GM23338 (cell line): ENCODE results near the gene DNLZ. TPM values are rescaled to one million over a fixed set of nuclear protein-coding genes. Genes with fewer than 3 reads are reported as not detected.

Source experiments
- ATAC-seq: fragments of 200-7000 bp; cut with Tn5 transposase; 3 replicates; pipeline ENCODE4 v1.9.1; 2020
- DNase-seq: peaks from one replicate; pipeline ENCODE4 v3.0.0-alpha.2; 2015; ENCODE audit warnings: low spot score
- H2AFZ ChIP-seq: fragments of 200-600 bp; sonication (generic); 2 replicates; pipeline ENCODE4 v1.8.0; 2016; ENCODE audit warnings: antibody characterized with exemption, mild to moderate bottlenecking, moderate library complexity
- H3F3A ChIP-seq: fragments of 200-600 bp; sonication (generic); replicated peaks from 2 replicates; pipeline ENCODE4 v1.8.0; 2017; ENCODE audit warnings: antibody characterized with exemption, mixed run types, low read depth
- H3K27ac ChIP-seq: fragments of 200-600 bp; sonication (generic); 2 replicates; pipeline ENCODE4 v1.6.1; 2016; ENCODE audit warnings: low read depth
- H3K27me3 ChIP-seq: fragments of 200-600 bp; sonication (generic); 2 replicates; pipeline ENCODE4 v1.8.0; 2016; ENCODE audit warnings: mild to moderate bottlenecking, mixed run types, moderate library complexity; ENCODE audit not compliant: insufficient read depth
- H3K36me3 ChIP-seq: fragments of 200-600 bp; sonication (generic); 2 replicates; pipeline ENCODE4 v1.8.0; 2016; ENCODE audit warnings: mild to moderate bottlenecking; ENCODE audit not compliant: insufficient read depth
- H3K4me1 ChIP-seq: fragments of 200-600 bp; sonication (generic); 2 replicates; pipeline ENCODE4 v1.8.0; 2016; ENCODE audit warnings: mild to moderate bottlenecking, moderate library complexity; ENCODE audit not compliant: insufficient read depth
- H3K4me2 ChIP-seq: fragments of 200-600 bp; sonication (generic); 2 replicates; pipeline ENCODE4 v1.7.1; 2017; ENCODE audit warnings: mixed run types
- H3K4me3 ChIP-seq: fragments of 200-600 bp; sonication (generic); 2 replicates; pipeline ENCODE4 v1.6.1; 2016; ENCODE audit warnings: mixed run types
- H3K79me2 ChIP-seq: fragments of 200-600 bp; sonication (generic); replicated peaks from 2 replicates; pipeline ENCODE4 v1.8.0; 2017; ENCODE audit warnings: mild to moderate bottlenecking; ENCODE audit not compliant: insufficient read depth
- H3K9me2 ChIP-seq: fragments of 200-600 bp; sonication (generic); 2 replicates; pipeline ENCODE4 v1.8.0; 2017; ENCODE audit not compliant: insufficient read depth
- H4K20me1 ChIP-seq: fragments of 200-600 bp; sonication (generic); replicated peaks from 2 replicates; pipeline ENCODE4 v1.8.0; 2017; ENCODE audit warnings: mild to moderate bottlenecking; ENCODE audit not compliant: insufficient read depth
- H3K27ac Mint-ChIP-seq: 2 replicates; pipeline ENCODE4 v1.8.0; 2020; ENCODE audit warnings: inconsistent platforms, mild to moderate bottlenecking, moderate library complexity, mixed read lengths
- H3K27me3 Mint-ChIP-seq: 3 replicates; pipeline ENCODE4 v1.8.0; 2022; ENCODE audit warnings: low read depth, mild to moderate bottlenecking, moderate library complexity, mixed read lengths, inconsistent platforms; ENCODE audit not compliant: insufficient read depth, poor library complexity
- H3K36me3 Mint-ChIP-seq: 3 replicates; pipeline ENCODE4 v1.8.0; 2021; ENCODE audit warnings: low read depth, mild to moderate bottlenecking, inconsistent platforms, moderate library complexity, mixed read lengths
- H3K4me1 Mint-ChIP-seq: 3 replicates; pipeline ENCODE4 v1.8.0; 2020; ENCODE audit warnings: mild to moderate bottlenecking, inconsistent platforms, mixed read lengths
- H3K4me3 Mint-ChIP-seq: 3 replicates; pipeline ENCODE4 v1.8.0; 2021; ENCODE audit warnings: moderate library complexity, mild to moderate bottlenecking, inconsistent platforms, mixed read lengths
- H3K9me3 Mint-ChIP-seq: 3 replicates; pipeline ENCODE4 v1.8.0; 2020; ENCODE audit warnings: moderate library complexity, mild to moderate bottlenecking, inconsistent platforms, mixed read lengths
- ZNF114 ChIP-seq: fragments of 250-450 bp; sonication (Bioruptor Pico); IDR thresholded peaks from 2 replicates; pipeline ENCODE4 v1.5.0; 2020; ENCODE audit warnings: mild to moderate bottlenecking, moderate library complexity
- polyA plus RNA-seq: library from polyadenylated mRNA; unstranded; fragments of >200 nt; fragmentation: Nextera tagmentation; extraction: Ambion mirVana; gene quantifications from 2 replicates; pipeline ENCODE4 v1.2.1, GENCODE V29; 2016
- total RNA-seq: library from RNA; depleted of rRNA; stranded (reverse); fragments of >200 nt; shearing (Covaris generic); gene quantifications from 2 replicates; pipeline ENCODE4 v1.2.3, GENCODE V29; 2014
- TF ChIP-seq, protein P1 (sequence below): fragments of 250-450 bp; sonication (Bioruptor Pico); IDR thresholded peaks from 2 replicates; pipeline ENCODE4 v1.5.0; 2020; ENCODE audit warnings: mild to moderate bottlenecking, moderate library complexity
- TF ChIP-seq, protein P2 (sequence below): IDR thresholded peaks from 2 replicates; pipeline ENCODE4 v1.6.1; 2016; ENCODE audit warnings: antibody characterized with exemption

DNLZ gene
- total and polyA plus RNA-seq, 2 experiments from 2014 or later = 33.4 to 53.9 TPM

DNA sequence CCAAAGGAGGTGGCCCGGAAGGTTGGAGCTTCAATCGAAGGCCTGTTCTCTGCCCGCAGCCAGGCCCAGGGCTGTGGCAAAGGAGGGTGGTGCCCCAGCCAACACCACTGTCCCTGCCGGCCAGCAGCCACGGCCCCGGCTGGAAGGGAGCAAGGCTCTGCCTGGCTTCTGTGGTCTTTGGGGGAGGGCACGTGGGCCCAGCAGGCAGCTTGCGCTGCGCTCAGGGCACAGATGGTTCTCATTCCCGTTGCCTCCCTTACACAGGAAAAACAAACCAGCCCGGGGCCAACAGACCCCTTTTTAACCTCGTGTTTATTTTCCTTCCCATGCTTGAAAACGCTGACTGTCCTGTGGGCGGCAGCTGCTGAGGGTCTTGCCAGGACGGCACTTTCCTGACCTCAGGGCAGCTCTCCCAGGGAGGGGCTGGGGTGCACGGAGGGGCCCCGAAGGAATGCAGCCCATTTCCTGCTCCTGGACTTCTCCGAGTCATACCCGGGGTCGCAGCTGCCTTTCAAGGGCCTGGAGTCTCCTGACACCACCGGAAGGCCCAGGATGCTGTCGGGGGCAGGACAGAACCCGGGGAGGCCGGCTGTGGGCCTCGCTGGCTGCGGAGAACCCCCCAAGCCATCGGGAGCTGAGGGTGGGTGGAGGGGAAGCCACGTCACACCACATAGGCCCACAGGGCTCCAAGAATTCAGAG lies 37.3 kb downstream of the DNLZ start:
- H3K27ac Mint-ChIP-seq = peak overlapping the region; percentile 86
- H3K4me2 ChIP-seq = peak overlapping the region; percentile 75
- H3K27me3 Mint-ChIP-seq = peaks cover 11% of the 10 kb centered on the region
- H3K9me3 Mint-ChIP-seq = no peaks in the 10 kb centered on the region
- peaks cover 8% of the 10 kb centered on the region for H3K4me1 Mint-ChIP-seq
- DNase-seq = peak; percentile 70
- H3K79me2 ChIP-seq = no peaks in the 10 kb centered on the region; the same call in 1 of the 2 replicates
- H3K4me3 ChIP-seq = peak overlapping the region; percentile 43; the same call in 1 of the 2 replicates
- peak; percentile 11 for ATAC-seq
- H3K36me3 Mint-ChIP-seq = no peaks in the 10 kb centered on the region
- H2AFZ ChIP-seq = peak overlapping the region; percentile 85
- 0 out of 3 replicates have a peak overlapping the region, but pooled peaks have one; percentile 68 for H3K4me3 Mint-ChIP-seq
- TF ChIP-seq, protein P1, sequence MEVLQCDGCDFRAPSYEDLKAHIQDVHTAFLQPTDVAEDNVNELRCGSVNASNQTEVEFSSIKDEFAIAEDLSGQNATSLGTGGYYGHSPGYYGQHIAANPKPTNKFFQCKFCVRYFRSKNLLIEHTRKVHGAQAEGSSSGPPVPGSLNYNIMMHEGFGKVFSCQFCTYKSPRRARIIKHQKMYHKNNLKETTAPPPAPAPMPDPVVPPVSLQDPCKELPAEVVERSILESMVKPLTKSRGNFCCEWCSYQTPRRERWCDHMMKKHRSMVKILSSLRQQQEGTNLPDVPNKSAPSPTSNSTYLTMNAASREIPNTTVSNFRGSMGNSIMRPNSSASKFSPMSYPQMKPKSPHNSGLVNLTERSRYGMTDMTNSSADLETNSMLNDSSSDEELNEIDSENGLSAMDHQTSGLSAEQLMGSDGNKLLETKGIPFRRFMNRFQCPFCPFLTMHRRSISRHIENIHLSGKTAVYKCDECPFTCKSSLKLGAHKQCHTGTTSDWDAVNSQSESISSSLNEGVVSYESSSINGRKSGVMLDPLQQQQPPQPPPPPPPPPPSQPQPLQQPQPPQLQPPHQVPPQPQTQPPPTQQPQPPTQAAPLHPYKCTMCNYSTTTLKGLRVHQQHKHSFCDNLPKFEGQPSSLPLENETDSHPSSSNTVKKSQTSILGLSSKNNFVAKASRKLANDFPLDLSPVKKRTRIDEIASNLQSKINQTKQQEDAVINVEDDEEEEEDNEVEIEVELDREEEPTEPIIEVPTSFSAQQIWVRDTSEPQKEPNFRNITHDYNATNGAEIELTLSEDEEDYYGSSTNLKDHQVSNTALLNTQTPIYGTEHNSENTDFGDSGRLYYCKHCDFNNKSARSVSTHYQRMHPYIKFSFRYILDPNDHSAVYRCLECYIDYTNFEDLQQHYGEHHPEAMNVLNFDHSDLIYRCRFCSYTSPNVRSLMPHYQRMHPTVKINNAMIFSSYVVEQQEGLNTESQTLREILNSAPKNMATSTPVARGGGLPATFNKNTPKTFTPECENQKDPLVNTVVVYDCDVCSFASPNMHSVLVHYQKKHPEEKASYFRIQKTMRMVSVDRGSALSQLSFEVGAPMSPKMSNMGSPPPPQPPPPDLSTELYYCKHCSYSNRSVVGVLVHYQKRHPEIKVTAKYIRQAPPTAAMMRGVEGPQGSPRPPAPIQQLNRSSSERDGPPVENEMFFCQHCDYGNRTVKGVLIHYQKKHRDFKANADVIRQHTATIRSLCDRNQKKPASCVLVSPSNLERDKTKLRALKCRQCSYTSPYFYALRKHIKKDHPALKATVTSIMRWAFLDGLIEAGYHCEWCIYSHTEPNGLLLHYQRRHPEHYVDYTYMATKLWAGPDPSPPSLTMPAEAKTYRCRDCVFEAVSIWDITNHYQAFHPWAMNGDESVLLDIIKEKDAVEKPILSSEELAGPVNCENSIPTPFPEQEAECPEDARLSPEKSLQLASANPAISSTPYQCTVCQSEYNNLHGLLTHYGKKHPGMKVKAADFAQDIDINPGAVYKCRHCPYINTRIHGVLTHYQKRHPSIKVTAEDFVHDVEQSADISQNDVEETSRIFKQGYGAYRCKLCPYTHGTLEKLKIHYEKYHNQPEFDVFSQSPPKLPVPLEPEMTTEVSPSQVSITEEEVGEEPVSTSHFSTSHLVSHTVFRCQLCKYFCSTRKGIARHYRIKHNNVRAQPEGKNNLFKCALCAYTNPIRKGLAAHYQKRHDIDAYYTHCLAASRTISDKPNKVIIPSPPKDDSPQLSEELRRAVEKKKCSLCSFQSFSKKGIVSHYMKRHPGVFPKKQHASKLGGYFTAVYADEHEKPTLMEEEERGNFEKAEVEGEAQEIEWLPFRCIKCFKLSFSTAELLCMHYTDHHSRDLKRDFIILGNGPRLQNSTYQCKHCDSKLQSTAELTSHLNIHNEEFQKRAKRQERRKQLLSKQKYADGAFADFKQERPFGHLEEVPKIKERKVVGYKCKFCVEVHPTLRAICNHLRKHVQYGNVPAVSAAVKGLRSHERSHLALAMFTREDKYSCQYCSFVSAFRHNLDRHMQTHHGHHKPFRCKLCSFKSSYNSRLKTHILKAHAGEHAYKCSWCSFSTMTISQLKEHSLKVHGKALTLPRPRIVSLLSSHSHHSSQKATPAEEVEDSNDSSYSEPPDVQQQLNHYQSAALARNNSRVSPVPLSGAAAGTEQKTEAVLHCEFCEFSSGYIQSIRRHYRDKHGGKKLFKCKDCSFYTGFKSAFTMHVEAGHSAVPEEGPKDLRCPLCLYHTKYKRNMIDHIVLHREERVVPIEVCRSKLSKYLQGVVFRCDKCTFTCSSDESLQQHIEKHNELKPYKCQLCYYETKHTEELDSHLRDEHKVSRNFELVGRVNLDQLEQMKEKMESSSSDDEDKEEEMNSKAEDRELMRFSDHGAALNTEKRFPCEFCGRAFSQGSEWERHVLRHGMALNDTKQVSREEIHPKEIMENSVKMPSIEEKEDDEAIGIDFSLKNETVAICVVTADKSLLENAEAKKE (CRISPR knock-in tag) = no peak
- TF ChIP-seq, protein P2, sequence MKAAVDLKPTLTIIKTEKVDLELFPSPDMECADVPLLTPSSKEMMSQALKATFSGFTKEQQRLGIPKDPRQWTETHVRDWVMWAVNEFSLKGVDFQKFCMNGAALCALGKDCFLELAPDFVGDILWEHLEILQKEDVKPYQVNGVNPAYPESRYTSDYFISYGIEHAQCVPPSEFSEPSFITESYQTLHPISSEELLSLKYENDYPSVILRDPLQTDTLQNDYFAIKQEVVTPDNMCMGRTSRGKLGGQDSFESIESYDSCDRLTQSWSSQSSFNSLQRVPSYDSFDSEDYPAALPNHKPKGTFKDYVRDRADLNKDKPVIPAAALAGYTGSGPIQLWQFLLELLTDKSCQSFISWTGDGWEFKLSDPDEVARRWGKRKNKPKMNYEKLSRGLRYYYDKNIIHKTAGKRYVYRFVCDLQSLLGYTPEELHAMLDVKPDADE = peak; percentile 44; the same call in 1 of the 2 replicates
- TF ChIP-seq ZNF114 (CRISPR knock-in tag) = no peak
- no peaks in the 10 kb centered on the region for H3K27me3 ChIP-seq
- no peaks in the 10 kb centered on the region for H4K20me1 ChIP-seq
- H3K9me2 ChIP-seq = no peaks in the 10 kb centered on the region
- H3K27ac ChIP-seq = peak overlapping the region; percentile 84
- 0 out of 2 replicates have a peak, but pooled peaks cover 3% of the 10 kb centered on the region for H3F3A ChIP-seq
- no peaks in the 10 kb centered on the region for H3K36me3 ChIP-seq
- H3K4me1 ChIP-seq = peaks cover 17% of the 10 kb centered on the region
